GM13976 (cell line): ENCODE data around the gene DCPS.

Experiments
- DNase-seq: peaks from one replicate; pipeline ENCODE4 v3.0.0; 2012; ENCODE audit warnings: low spot score
- CTCF ChIP-seq: IDR thresholded peaks from 2 replicates; pipeline ENCODE4 v1.5.1; 2012; ENCODE audit warnings: borderline replicate concordance, mild to moderate bottlenecking; ENCODE audit not compliant: insufficient read depth; ENCODE audit errors: extremely low read depth, missing control alignments, control extremely low read depth
- in situ Hi-C: fragments of 300-500 bp; cut with MboI; formaldehyde crosslinking; loops from one replicate; pipeline ENCODE4 v1.12.0; 2022; ENCODE audit warnings: low sequenced_read_pairs, mixed read lengths, inconsistent platforms; ENCODE audit not compliant: unreplicated experiment

The DCPS gene

GRCh38 chr11:126279191-126279590 is 24.7 kb upstream of the DCPS start:
- DNase-seq: no peak
- in situ Hi-C loops: no loop called here
- no peak for TF ChIP-seq CTCF

- DNase-seq: no peak
- no peak for TF ChIP-seq CTCF
- in situ Hi-C loops: no loop called here
Observed at GRCh38 chr11:126280595-126280994, 23.3 kb upstream of the DCPS start.

- no peak for DNase-seq
- in situ Hi-C loops: no loop called here
Observed at GRCh38 chr11:126281245-126281644, 22.6 kb upstream of the DCPS start.

GRCh38 chr11:126281666-126282175 is 22.1 kb upstream of the DCPS start:
- in situ Hi-C loops: no loop called here
- DNase-seq: no peak
- TF ChIP-seq CTCF: no peak

More at GRCh38 chr11:126281245-126281644, 22.6 kb upstream of the DCPS start:
- TF ChIP-seq CTCF: no peak

GRCh38 chr11:126282361-126282735 is 21.5 kb upstream of the DCPS start:
- DNase-seq: no peak
- in situ Hi-C loops: no loop called here
- no peak for TF ChIP-seq CTCF

- in situ Hi-C loops: no loop called here
- peak; percentile 73 for DNase-seq
Observed at GRCh38 chr11:126282736-126283591, 20.9 kb upstream of the DCPS start, which contains the start of gene TIRAP. Gene TIRAP (plus strand): TSS chr11:126283093. CDS start chr11:126290895, 7,802 bp downstream.

More at GRCh38 chr11:126282736-126283591, 20.9 kb upstream of the DCPS start, which contains the start of gene TIRAP:
- TF ChIP-seq CTCF: no peak
